Brain microvascular endothelial cell (primary cell): ENCODE data around the gene RPP21.
A peak's percentile ranks its signal among the peaks of the same experiment; 100 is the strongest.

ENCODE experiments used
- DNase-seq: peaks from one replicate; pipeline ENCODE4 v3.0.0-alpha.2; 2020
- H3K27ac ChIP-seq: fragments of 250-450 bp; sonication (Bioruptor Pico); 2 replicates; pipeline ENCODE4 v1.5.1; 2020; ENCODE audit warnings: mild to moderate bottlenecking, moderate library complexity
- H3K27me3 ChIP-seq: fragments of 250-450 bp; sonication (Bioruptor Pico); replicated peaks from 2 replicates; pipeline ENCODE4 v1.5.1; 2020; ENCODE audit warnings: mild to moderate bottlenecking
- H3K36me3 ChIP-seq: fragments of 250-450 bp; sonication (Bioruptor Pico); replicated peaks from 2 replicates; pipeline ENCODE4 v1.5.1; 2020; ENCODE audit warnings: mild to moderate bottlenecking
- H3K4me3 ChIP-seq: 2 replicates; pipeline ENCODE4 v1.5.1; 2011; ENCODE audit warnings: low read depth, mild to moderate bottlenecking, control low read depth, low read length, moderate library complexity
- CTCF ChIP-seq: IDR thresholded peaks from 2 replicates; pipeline ENCODE4 v1.5.1; 2011; ENCODE audit warnings: low read depth, mild to moderate bottlenecking, moderate library complexity, low read length, control low read depth, inconsistent platforms; ENCODE audit errors: missing control alignments
- in situ Hi-C: cut with HindIII; loops from 2 replicates; pipeline ENCODE4 v1.10.0; 2017; ENCODE audit warnings: low sequenced_read_pairs, low pct_ligation_motif_present

RPP21 gene

GRCh38 chr6:30334075-30334783 is 10.7 kb upstream of the RPP21 start:
- H3K27me3 ChIP-seq: no peaks in the 10 kb centered on the region
- TF ChIP-seq CTCF: no peak

GRCh38 chr6:30340589-30341054 is 4.3 kb upstream of the RPP21 start:
- no peak for DNase-seq
- in situ Hi-C loops: no loop called here
- Histone ChIP-seq H3K27me3 (no peaks in the 10 kb centered on the region), H3K36me3 (peaks cover 48% of the 10 kb centered on the region), H3K27ac (no peak overlapping the region), H3K4me3 (no peak overlapping the region)
- TF ChIP-seq CTCF: no peak

More at GRCh38 chr6:30334075-30334783, 10.7 kb upstream of the RPP21 start:
- Histone ChIP-seq H3K4me3 (no peak overlapping the region), H3K27ac (no peak overlapping the region), H3K36me3 (peaks cover 42% of the 10 kb centered on the region)
- no peak for DNase-seq
- in situ Hi-C loops: no loop called here

- no peak for TF ChIP-seq CTCF
- no peak for DNase-seq
- in situ Hi-C loops: no loop called here
- H3K4me3 ChIP-seq: no peak overlapping the region
- H3K36me3 ChIP-seq: peaks cover 43% of the 10 kb centered on the region
- no peaks in the 10 kb centered on the region for H3K27me3 ChIP-seq
- no peak overlapping the region for H3K27ac ChIP-seq
Observed at GRCh38 chr6:30341218-30341617, 3.7 kb upstream of the RPP21 start.

- H3K36me3 ChIP-seq: peaks cover 42% of the 10 kb centered on the region
Observed at GRCh38 chr6:30341728-30342127, 3.2 kb upstream of the RPP21 start.

GRCh38 chr6:30344191-30344867 is 627 bp upstream of the RPP21 start:
- peak overlapping the region; percentile 16 for H3K4me3 ChIP-seq
- H3K27me3 ChIP-seq: no peaks in the 10 kb centered on the region
- DNase-seq: no peak
- in situ Hi-C loops: no loop called here
- H3K36me3 ChIP-seq: peaks cover 29% of the 10 kb centered on the region
- H3K27ac ChIP-seq: no peak overlapping the region
- TF ChIP-seq CTCF: no peak

More at GRCh38 chr6:30341728-30342127, 3.2 kb upstream of the RPP21 start:
- H3K4me3 ChIP-seq: no peak overlapping the region
- DNase-seq: no peak
- no peak overlapping the region for H3K27ac ChIP-seq
- TF ChIP-seq CTCF: no peak
- in situ Hi-C loops: no loop called here
- no peaks in the 10 kb centered on the region for H3K27me3 ChIP-seq
